ENCODE results near the gene NEAT1. TPM values are rescaled to one million over a fixed set of nuclear protein-coding genes. Genes with fewer than 3 reads are reported as not detected.

The NEAT1 gene
- total and polyA plus RNA-seq, 9 of the 15 experiments (the other 6 are each of a cell fraction or from before 2014, with no cell fraction given) = 20.1 to 389 (median 62.8) TPM

- TF ChIP-seq ZNF407 (IDR thresholded peaks at IDR 0.05; ENCODE audit: low read depth) (peak; percentile 38; the same call in 1 of the 2 replicates), CREM (IDR thresholded peaks at IDR 0.05; ENCODE audit: low read depth) (peak; percentile 27; the same call in 1 of the 2 replicates), BCLAF1 (IDR thresholded peaks at IDR 0.05; ENCODE audit: borderline replicate concordance in 1 of 2, control insufficient read depth in 1 of 2, low read depth in 2 of 2, low read length in 1 of 2) (peak; percentile 67 to 83; a peak in 2 of 4 replicates), ZNF121 (CRISPR knock-in tag; conservative IDR thresholded peaks at IDR 0.05) (no peak), CEBPG (CRISPR knock-in tag; IDR thresholded peaks at IDR 0.05) (no peak), CEBPG (tag; conservative IDR thresholded peaks at IDR 0.05 in 1 of 2, IDR thresholded peaks at IDR 0.05 in 1 of 2) (0 out of 4 replicates have a peak, but pooled peaks of 1 of the 2 experiments have one; percentile 6), PHB2 (IDR thresholded peaks at IDR 0.05; ENCODE audit: low read depth) (peak; percentile 66; the same call in 1 of the 2 replicates), HMGXB4 (CRISPR knock-in tag; IDR thresholded peaks at IDR 0.05) (no peak), PML (IDR thresholded peaks at IDR 0.05; ENCODE audit: low read length) (no peak), ASH1L (IDR thresholded peaks at IDR 0.05; ENCODE audit: borderline replicate concordance, low read depth, partially characterized antibody) (peak; percentile 55), CTBP1 (IDR thresholded peaks at IDR 0.05; ENCODE audit: borderline replicate concordance) (no peak), ZNF12 (CRISPR knock-in tag; IDR thresholded peaks at IDR 0.05) (no peak), XRCC5 (IDR thresholded peaks at IDR 0.05; ENCODE audit: low read depth, low read length) (no peak), TRIM24 (IDR thresholded peaks at IDR 0.05) (peak; percentile 40 to 59; a peak in 2 of 4 replicates), HLTF (IDR thresholded peaks at IDR 0.05) (peak; percentile 92)
Observed at GRCh38 chr11:65429068-65429681, 6.6 kb downstream of the NEAT1 start (continued).

Data from K562 (cell line).